ENCODE results near the gene COLQ.

DNA sequence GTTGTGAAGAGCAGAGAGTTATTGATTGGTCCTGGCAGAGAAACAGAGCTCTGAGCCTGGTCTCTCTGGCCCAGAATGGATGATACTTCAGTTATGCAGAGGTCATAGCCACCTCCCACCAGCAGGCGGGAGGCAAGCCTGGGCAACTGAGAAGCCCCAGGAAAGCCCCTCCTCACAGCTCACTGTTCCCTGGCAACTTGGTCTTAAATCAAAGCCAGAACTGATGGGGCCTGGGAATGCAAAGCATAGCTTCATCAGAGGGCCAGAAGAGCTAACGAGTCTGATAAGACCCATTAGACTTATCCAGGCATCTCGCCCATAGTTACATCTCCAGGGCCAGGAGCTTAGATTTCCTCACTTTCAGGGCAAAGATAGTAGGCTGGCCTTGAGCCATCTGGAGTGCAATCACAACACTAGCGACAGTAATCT lies 5.5 kb upstream of the COLQ start:
- TF ChIP-seq CTCF (IDR thresholded peaks at IDR 0.05) (no peak), POLR2A (IDR thresholded peaks at IDR 0.05) (no peak)
